GM23338 (cell line): Measurements from ENCODE around the gene ZACN. TPM values are rescaled to one million over a fixed set of nuclear protein-coding genes. Genes with fewer than 3 reads are reported as not detected.

Source experiments
- ATAC-seq: fragments of 200-7000 bp; cut with Tn5 transposase; 3 replicates; pipeline ENCODE4 v1.9.1; 2020
- DNase-seq: peaks from one replicate; pipeline ENCODE4 v3.0.0-alpha.2; 2015; ENCODE audit warnings: low spot score
- H2AFZ ChIP-seq: fragments of 200-600 bp; sonication (generic); 2 replicates; pipeline ENCODE4 v1.8.0; 2016; ENCODE audit warnings: antibody characterized with exemption, mild to moderate bottlenecking, moderate library complexity
- H3F3A ChIP-seq: fragments of 200-600 bp; sonication (generic); replicated peaks from 2 replicates; pipeline ENCODE4 v1.8.0; 2017; ENCODE audit warnings: antibody characterized with exemption, mixed run types, low read depth
- H3K27ac ChIP-seq: fragments of 200-600 bp; sonication (generic); 2 replicates; pipeline ENCODE4 v1.6.1; 2016; ENCODE audit warnings: low read depth
- H3K27me3 ChIP-seq: fragments of 200-600 bp; sonication (generic); 2 replicates; pipeline ENCODE4 v1.8.0; 2016; ENCODE audit warnings: mild to moderate bottlenecking, mixed run types, moderate library complexity; ENCODE audit not compliant: insufficient read depth
- H3K36me3 ChIP-seq: fragments of 200-600 bp; sonication (generic); 2 replicates; pipeline ENCODE4 v1.8.0; 2016; ENCODE audit warnings: mild to moderate bottlenecking; ENCODE audit not compliant: insufficient read depth
- H3K4me1 ChIP-seq: fragments of 200-600 bp; sonication (generic); 2 replicates; pipeline ENCODE4 v1.8.0; 2016; ENCODE audit warnings: mild to moderate bottlenecking, moderate library complexity; ENCODE audit not compliant: insufficient read depth
- H3K4me2 ChIP-seq: fragments of 200-600 bp; sonication (generic); 2 replicates; pipeline ENCODE4 v1.7.1; 2017; ENCODE audit warnings: mixed run types
- H3K4me3 ChIP-seq: fragments of 200-600 bp; sonication (generic); 2 replicates; pipeline ENCODE4 v1.6.1; 2016; ENCODE audit warnings: mixed run types
- H3K79me2 ChIP-seq: fragments of 200-600 bp; sonication (generic); replicated peaks from 2 replicates; pipeline ENCODE4 v1.8.0; 2017; ENCODE audit warnings: mild to moderate bottlenecking; ENCODE audit not compliant: insufficient read depth
- H3K9me2 ChIP-seq: fragments of 200-600 bp; sonication (generic); 2 replicates; pipeline ENCODE4 v1.8.0; 2017; ENCODE audit not compliant: insufficient read depth
- H4K20me1 ChIP-seq: fragments of 200-600 bp; sonication (generic); replicated peaks from 2 replicates; pipeline ENCODE4 v1.8.0; 2017; ENCODE audit warnings: mild to moderate bottlenecking; ENCODE audit not compliant: insufficient read depth
- H3K27ac Mint-ChIP-seq: 2 replicates; pipeline ENCODE4 v1.8.0; 2020; ENCODE audit warnings: inconsistent platforms, mild to moderate bottlenecking, moderate library complexity, mixed read lengths
- H3K27me3 Mint-ChIP-seq: 3 replicates; pipeline ENCODE4 v1.8.0; 2022; ENCODE audit warnings: low read depth, mild to moderate bottlenecking, moderate library complexity, mixed read lengths, inconsistent platforms; ENCODE audit not compliant: insufficient read depth, poor library complexity
- H3K36me3 Mint-ChIP-seq: 3 replicates; pipeline ENCODE4 v1.8.0; 2021; ENCODE audit warnings: low read depth, mild to moderate bottlenecking, inconsistent platforms, moderate library complexity, mixed read lengths
- H3K4me1 Mint-ChIP-seq: 3 replicates; pipeline ENCODE4 v1.8.0; 2020; ENCODE audit warnings: mild to moderate bottlenecking, inconsistent platforms, mixed read lengths
- H3K4me3 Mint-ChIP-seq: 3 replicates; pipeline ENCODE4 v1.8.0; 2021; ENCODE audit warnings: moderate library complexity, mild to moderate bottlenecking, inconsistent platforms, mixed read lengths
- H3K9me3 Mint-ChIP-seq: 3 replicates; pipeline ENCODE4 v1.8.0; 2020; ENCODE audit warnings: moderate library complexity, mild to moderate bottlenecking, inconsistent platforms, mixed read lengths
- EZH2 ChIP-seq: fragments of 200-600 bp; sonication (generic); IDR thresholded peaks from one replicate; pipeline ENCODE4 v1.8.0; 2017; ENCODE audit warnings: antibody characterized with exemption, mild to moderate bottlenecking, low read depth; ENCODE audit not compliant: unreplicated experiment
- JUNB ChIP-seq: IDR thresholded peaks from one replicate; pipeline ENCODE4 v1.6.1; 2016; ENCODE audit warnings: antibody characterized with exemption; ENCODE audit not compliant: unreplicated experiment
- POLR2AphosphoS5 ChIP-seq: IDR thresholded peaks from 2 replicates; pipeline ENCODE4 v1.6.1; 2016; ENCODE audit warnings: antibody characterized with exemption, low read depth
- ZNF114 ChIP-seq: fragments of 250-450 bp; sonication (Bioruptor Pico); IDR thresholded peaks from 2 replicates; pipeline ENCODE4 v1.5.0; 2020; ENCODE audit warnings: mild to moderate bottlenecking, moderate library complexity
- ZNF331 ChIP-seq: fragments of 250-450 bp; sonication (Bioruptor Pico); IDR thresholded peaks from 2 replicates; pipeline ENCODE4 v1.5.0; 2020; ENCODE audit warnings: low read depth, mild to moderate bottlenecking, moderate library complexity
- ZNF462 ChIP-seq: fragments of 250-450 bp; sonication (Bioruptor Pico); IDR thresholded peaks from 2 replicates; pipeline ENCODE4 v1.5.0; 2020; ENCODE audit warnings: mild to moderate bottlenecking, moderate library complexity
- polyA plus RNA-seq: library from polyadenylated mRNA; unstranded; fragments of >200 nt; fragmentation: Nextera tagmentation; extraction: Ambion mirVana; gene quantifications from 2 replicates; pipeline ENCODE4 v1.2.1, GENCODE V29; 2016
- total RNA-seq: library from RNA; depleted of rRNA; stranded (reverse); fragments of >200 nt; shearing (Covaris generic); gene quantifications from 2 replicates; pipeline ENCODE4 v1.2.3, GENCODE V29; 2014
- TF ChIP-seq, protein P1 (sequence below): IDR thresholded peaks from one replicate; pipeline ENCODE4 v1.6.1; 2018; ENCODE audit warnings: antibody characterized with exemption; ENCODE audit not compliant: unreplicated experiment

The ZACN gene
- total and polyA plus RNA-seq, 2 experiments from 2014 or later, result 0.47 TPM; not detected in 1

- no peaks in the 10 kb centered on the region for H3K79me2 ChIP-seq
- H4K20me1 ChIP-seq, result 0 out of 2 replicates have a peak, but pooled peaks cover 7% of the 10 kb centered on the region
- peaks cover 29% of the 10 kb centered on the region for H3K4me1 ChIP-seq
- H3K4me2 ChIP-seq, result peak overlapping the region; percentile 88; the same call in 1 of the 2 replicates
- Mint-ChIP-seq H3K27ac (no peak overlapping the region), H3K4me3 (peak overlapping the region; percentile 55; the same call in 2 of the 3 replicates), H3K9me3 (no peaks in the 10 kb centered on the region), H3K4me1 (peaks cover 39% of the 10 kb centered on the region), H3K36me3 (peaks cover 28% of the 10 kb centered on the region), H3K27me3 (peaks cover 53% of the 10 kb centered on the region)
- H3F3A ChIP-seq, result peaks cover 20% of the 10 kb centered on the region
- H3K27me3 ChIP-seq, result peaks cover 34% of the 10 kb centered on the region
- TF ChIP-seq ZNF114 (no peak), ZNF331 (CRISPR knock-in tag) (no peak)
- no peaks in the 10 kb centered on the region for H3K9me2 ChIP-seq
- ATAC-seq (peak; percentile 1; the same call in 1 of the 3 replicates), DNase-seq (peak; percentile 46)
- no peak overlapping the region for H2AFZ ChIP-seq
- peaks cover 5% of the 10 kb centered on the region; the same call in 1 of the 2 replicates for H3K36me3 ChIP-seq
- peak overlapping the region; percentile 52; the same call in 1 of the 2 replicates for H3K4me3 ChIP-seq
- no peak overlapping the region for H3K27ac ChIP-seq
Observed at GRCh38 chr17:76081295-76082210, 2.6 kb downstream of the ZACN start.

DNA sequence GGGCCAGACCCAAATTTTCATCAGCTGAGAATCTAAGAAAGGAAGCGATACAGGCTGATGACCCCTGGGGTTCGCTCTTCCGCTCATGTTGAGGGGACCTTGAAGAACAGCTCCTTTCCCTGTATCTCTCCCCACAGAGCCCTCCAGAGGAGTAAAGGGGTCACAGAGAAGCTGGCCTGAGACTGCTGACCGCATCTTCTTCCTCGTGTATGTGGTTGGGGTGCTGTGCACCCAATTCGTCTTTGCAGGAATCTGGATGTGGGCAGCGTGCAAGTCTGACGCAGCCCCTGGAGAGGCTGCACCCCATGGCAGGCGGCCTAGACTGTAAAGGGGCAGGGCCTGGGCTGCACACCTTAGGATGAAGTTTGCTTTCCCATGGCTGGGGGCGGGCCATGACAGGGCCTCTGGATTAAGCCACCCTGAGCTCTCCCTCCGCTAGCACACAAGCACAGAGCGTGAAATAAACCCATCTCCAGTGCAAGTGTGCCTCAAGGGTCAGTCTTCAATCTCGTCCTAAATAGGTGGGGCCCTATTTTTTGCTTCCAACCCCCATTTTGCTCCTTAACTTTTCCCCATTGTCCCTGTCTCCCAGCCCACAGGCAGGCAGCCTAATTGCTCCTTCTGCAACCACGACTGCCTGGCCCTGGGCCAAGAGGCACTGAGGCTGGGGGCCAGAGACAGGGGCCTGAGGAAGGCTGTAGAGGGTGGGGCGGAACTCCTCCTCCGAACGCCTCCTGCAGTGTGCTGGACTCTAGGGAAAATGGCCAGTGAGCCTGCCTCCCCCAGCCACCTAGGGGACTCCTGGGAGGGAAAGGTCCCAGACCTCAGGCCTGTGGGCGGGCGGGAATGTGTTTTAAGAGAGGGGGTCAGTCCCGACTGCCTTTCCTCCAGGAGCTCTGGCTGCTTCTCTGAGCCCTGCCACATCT is 3.6 kb downstream of the ZACN start:
- no peak for DNase-seq
- peaks cover 23% of the 10 kb centered on the region for H3K4me1 ChIP-seq
- H3K36me3 Mint-ChIP-seq, result peaks cover 37% of the 10 kb centered on the region
- TF ChIP-seq JUNB, result no peak
- TF ChIP-seq, protein P1, sequence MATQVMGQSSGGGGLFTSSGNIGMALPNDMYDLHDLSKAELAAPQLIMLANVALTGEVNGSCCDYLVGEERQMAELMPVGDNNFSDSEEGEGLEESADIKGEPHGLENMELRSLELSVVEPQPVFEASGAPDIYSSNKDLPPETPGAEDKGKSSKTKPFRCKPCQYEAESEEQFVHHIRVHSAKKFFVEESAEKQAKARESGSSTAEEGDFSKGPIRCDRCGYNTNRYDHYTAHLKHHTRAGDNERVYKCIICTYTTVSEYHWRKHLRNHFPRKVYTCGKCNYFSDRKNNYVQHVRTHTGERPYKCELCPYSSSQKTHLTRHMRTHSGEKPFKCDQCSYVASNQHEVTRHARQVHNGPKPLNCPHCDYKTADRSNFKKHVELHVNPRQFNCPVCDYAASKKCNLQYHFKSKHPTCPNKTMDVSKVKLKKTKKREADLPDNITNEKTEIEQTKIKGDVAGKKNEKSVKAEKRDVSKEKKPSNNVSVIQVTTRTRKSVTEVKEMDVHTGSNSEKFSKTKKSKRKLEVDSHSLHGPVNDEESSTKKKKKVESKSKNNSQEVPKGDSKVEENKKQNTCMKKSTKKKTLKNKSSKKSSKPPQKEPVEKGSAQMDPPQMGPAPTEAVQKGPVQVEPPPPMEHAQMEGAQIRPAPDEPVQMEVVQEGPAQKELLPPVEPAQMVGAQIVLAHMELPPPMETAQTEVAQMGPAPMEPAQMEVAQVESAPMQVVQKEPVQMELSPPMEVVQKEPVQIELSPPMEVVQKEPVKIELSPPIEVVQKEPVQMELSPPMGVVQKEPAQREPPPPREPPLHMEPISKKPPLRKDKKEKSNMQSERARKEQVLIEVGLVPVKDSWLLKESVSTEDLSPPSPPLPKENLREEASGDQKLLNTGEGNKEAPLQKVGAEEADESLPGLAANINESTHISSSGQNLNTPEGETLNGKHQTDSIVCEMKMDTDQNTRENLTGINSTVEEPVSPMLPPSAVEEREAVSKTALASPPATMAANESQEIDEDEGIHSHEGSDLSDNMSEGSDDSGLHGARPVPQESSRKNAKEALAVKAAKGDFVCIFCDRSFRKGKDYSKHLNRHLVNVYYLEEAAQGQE, result no peak
- TF ChIP-seq ZNF331 (CRISPR knock-in tag), result no peak
- TF ChIP-seq EZH2, result no peak
- no peak for TF ChIP-seq ZNF462 (CRISPR knock-in tag)
- TF ChIP-seq ZNF114, result no peak
- TF ChIP-seq POLR2AphosphoS5, result no peak; the same call in 1 of the 2 replicates

More for the DNA sequence above, 3.6 kb downstream of the ZACN start:
- no peak for ATAC-seq
- peaks cover 47% of the 10 kb centered on the region for H3K27me3 Mint-ChIP-seq
- Histone ChIP-seq H3K4me2 (no peak overlapping the region), H3K27me3 (peaks cover 23% of the 10 kb centered on the region), H3K4me3 (no peak overlapping the region), H4K20me1 (0 out of 2 replicates have a peak, but pooled peaks cover 7% of the 10 kb centered on the region), H3K27ac (no peak overlapping the region), H3K36me3 (peaks cover 5% of the 10 kb centered on the region; the same call in 1 of the 2 replicates), H2AFZ (no peak overlapping the region), H3F3A (peaks cover 15% of the 10 kb centered on the region), H3K9me2 (no peaks in the 10 kb centered on the region), H3K79me2 (no peaks in the 10 kb centered on the region)
- H3K4me3 Mint-ChIP-seq, result no peak overlapping the region
- no peak overlapping the region; the same call in 1 of the 2 replicates for H3K27ac Mint-ChIP-seq
- no peaks in the 10 kb centered on the region for H3K9me3 Mint-ChIP-seq
- peaks cover 30% of the 10 kb centered on the region for H3K4me1 Mint-ChIP-seq
